HG02938 (cell line): ENCODE measurements around the gene ESD.
"Not testable (repeated sequence)": the region's sequence is repeated elsewhere in the genome, so short reads cannot be mapped to it uniquely, and the experiment has no call there.

Experiments used
- ATAC-seq: cut with Tn5 transposase; IDR thresholded peaks from one replicate; pipeline ENCODE4 v1.9.1; 2021; ENCODE audit warnings: mild to moderate bottlenecking, moderate library complexity; ENCODE audit not compliant: unreplicated experiment

Gene ESD, protein sequence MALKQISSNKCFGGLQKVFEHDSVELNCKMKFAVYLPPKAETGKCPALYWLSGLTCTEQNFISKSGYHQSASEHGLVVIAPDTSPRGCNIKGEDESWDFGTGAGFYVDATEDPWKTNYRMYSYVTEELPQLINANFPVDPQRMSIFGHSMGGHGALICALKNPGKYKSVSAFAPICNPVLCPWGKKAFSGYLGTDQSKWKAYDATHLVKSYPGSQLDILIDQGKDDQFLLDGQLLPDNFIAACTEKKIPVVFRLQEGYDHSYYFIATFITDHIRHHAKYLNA

GRCh38 chr13:46796515-46797474 lies at the start of gene ESD:
ESD (minus strand) TSS chr13:46797161; CDS start chr13:46791413, 5,748 bp downstream.
- ATAC-seq = peak; percentile 86

GRCh38 chr13:46846726-46847125 lies 49.8 kb upstream of the ESD start:
- ATAC-seq = no peak

DNA sequence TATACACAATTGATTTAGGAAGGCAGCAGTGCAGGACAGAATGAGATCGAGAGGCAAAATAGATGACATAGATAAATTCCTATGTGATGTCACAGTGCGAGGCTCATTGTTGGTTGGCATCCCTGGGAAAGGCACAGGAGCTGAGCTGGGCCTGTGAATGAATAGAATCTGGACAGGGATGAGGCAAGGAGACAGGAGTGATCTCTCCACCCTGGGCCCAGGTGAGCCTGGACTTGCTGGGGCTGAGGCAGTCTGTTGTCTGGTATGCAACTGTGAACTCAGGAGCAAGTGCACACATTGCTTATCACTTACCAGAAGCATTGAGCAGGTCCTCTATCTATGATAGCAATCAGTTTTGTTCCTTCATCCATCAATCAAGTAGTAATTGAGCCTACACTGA lies 48.2 kb upstream of the ESD start:
- ATAC-seq = no peak

DNA sequence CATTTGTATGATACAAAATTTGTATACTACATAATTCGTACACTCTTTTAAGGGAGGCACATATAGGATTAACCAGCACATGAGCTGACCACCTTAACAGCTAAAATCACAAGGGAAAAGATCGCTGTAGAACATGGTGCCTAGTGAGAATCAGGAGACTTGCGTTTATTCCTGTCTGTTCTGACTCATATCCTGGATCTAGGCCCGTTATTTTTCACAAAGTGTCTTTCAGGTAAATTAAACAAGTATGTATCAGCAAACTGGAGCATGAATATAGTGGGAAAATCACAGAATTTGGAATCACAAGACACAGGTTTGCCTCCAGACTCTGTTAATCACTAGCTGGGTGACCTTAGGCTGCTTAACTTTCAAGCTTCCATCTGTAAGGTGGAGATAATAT lies 47.5 kb upstream of the ESD start:
- no peak for ATAC-seq

GRCh38 chr13:46839399-46839798 lies 42.4 kb upstream of the ESD start:
- ATAC-seq = no peak

GRCh38 chr13:46834657-46835056 lies 37.7 kb upstream of the ESD start:
- no peak for ATAC-seq

DNA sequence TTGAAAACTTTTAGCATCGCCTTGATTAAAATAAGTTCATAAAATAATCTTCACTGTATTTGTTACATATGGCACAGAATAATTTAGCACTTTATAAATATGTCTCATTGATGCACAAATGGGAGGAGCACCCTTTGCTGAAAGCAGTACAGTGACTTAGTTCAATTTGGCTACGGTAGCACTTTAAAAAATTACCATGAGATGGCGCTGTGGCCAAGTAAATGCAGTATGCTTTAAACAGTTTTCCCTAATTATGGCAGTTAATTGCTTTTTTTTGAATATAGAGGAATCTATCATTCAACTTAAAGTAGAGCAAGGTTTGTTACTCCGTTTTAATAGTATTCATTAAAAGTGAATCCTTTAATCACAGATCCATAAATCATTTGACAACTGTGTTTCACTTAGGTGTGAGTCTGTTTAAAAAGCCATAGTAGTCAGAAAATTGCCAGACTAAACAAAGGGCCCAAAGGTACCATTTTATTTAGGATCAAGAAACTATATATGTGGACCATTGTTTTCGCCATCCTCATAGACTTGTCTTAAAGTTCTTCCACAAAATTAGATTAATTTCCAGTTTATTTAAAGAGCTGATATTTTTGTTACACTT lies 34.7 kb upstream of the ESD start:
- ATAC-seq = no peak

- no peak for ATAC-seq
Measured at GRCh38 chr13:46830405-46831005, 33.5 kb upstream of the ESD start.

DNA sequence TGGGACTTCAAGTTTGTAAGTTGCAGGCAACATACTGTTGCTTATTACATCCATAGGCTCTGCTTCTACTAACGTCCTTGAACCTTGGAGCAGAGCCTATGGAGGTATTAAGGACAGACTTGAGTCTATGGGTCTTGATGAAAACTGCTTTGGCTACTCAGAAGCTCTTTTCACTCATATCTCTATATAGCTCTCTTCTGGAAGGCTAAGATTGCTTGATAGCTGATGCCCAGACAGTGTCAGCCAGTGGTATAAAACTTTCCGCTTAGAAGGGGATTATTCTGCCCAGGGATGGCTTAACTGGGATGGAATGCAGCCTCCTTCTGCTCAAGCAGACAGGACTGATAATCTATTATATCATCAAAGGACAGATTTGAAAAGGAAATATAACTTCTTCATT lies 25.6 kb upstream of the ESD start:
- ATAC-seq = no peak

DNA sequence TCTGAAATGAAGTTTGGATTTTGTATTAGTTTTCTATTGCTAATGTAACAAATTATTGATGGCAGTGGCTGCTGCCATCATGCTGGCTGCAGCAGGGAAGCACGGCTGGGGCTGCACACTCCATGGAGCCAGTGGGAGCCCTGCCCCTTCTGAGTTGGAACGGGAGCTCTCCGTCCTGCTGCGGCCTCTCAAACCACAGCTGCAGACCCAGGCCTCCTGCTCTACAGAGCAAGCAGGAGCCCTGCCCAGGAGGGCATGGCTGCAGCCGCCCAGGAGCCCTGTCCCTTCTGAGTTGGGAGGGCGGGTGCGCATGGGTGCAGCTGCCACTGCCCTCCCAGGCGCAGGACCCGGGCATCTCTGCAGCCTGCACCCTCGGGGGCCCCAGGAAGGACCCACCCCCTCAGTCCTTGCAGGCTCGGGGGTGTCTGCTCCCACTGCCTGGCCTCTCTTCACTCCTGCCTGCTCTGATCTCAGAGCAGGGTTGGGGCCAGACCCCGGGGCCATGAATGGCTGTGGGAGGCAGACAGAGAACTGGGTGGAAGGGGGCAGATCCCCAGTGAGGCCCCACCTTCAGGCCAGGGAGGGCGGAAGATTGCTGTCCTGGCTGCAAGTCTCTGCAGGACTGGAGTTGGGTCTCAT lies 21.0 kb upstream of the ESD start:
- no peak for ATAC-seq

GRCh38 chr13:46817095-46817494 lies 20.1 kb upstream of the ESD start:
- ATAC-seq = no peak

DNA sequence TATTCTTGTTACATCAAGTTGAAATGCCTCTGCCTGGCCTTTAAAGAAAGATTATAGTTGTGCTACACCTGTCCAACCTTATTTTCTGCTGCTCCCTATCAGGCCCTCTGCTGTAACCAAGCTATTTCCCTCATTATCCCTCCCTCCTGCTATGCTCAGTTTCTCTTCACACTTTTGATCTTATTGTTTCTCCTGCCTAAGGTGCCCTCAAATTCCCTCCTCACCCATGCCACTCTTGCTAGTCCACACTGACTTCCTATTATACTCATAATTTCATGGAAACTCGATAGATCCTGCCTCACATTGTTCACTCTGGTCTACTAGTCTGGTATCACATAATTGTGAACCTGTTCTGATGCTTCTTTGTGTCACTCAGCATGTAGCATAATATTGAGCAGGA lies 19.4 kb upstream of the ESD start:
- no peak for ATAC-seq

GRCh38 chr13:46812301-46812797 lies 15.4 kb upstream of the ESD start:
- no peak for ATAC-seq

- no peak for ATAC-seq
Measured at GRCh38 chr13:46810440-46810839, 13.5 kb upstream of the ESD start.

GRCh38 chr13:46804921-46805320 lies 8.0 kb upstream of the ESD start:
- not testable (repeated sequence) for ATAC-seq

DNA sequence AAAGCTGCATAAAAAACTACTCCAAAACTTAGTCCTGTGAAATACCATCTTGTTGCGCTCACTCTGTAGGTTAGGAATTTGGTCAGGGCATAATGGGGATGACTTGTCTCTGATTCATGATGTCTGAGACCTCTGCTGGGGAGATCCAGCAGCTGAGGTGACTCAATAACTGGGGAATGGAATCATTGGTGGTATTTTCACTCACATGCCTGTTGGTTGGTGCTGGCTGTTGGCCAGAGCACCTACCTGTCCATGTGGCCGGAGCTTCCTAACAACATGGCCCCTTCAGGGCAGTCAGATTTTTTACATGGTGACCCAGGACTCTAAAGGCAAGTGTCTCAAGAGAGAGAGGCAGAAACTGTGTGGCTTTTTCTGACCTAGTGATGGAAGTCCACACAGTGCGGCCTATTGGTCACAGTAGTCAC lies 7.4 kb upstream of the ESD start:
- no peak for ATAC-seq

GRCh38 chr13:46803586-46803985 lies 6.6 kb upstream of the ESD start:
- no peak for ATAC-seq

- ATAC-seq = no peak
Measured at GRCh38 chr13:46801858-46802257, 4.9 kb upstream of the ESD start.

DNA sequence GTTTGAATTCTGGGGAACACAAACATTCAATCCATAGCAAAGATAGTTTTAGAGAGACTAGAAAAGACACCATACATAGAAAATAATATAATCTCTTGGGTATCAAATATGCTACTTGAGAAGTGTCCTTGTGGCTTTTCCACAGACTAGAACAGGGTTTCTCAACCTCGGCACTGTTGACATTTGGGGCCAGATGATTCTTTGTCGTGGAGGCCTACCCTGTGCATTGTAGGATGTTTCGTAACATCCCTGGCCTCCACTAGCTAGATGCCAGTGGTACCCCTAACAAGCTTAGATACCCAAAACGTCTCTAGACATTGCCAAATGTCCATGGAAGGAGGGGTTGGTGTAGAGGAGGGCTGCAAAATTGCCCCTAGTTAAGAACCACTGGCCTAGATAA lies 2.2 kb upstream of the ESD start:
- ATAC-seq = no peak

DNA sequence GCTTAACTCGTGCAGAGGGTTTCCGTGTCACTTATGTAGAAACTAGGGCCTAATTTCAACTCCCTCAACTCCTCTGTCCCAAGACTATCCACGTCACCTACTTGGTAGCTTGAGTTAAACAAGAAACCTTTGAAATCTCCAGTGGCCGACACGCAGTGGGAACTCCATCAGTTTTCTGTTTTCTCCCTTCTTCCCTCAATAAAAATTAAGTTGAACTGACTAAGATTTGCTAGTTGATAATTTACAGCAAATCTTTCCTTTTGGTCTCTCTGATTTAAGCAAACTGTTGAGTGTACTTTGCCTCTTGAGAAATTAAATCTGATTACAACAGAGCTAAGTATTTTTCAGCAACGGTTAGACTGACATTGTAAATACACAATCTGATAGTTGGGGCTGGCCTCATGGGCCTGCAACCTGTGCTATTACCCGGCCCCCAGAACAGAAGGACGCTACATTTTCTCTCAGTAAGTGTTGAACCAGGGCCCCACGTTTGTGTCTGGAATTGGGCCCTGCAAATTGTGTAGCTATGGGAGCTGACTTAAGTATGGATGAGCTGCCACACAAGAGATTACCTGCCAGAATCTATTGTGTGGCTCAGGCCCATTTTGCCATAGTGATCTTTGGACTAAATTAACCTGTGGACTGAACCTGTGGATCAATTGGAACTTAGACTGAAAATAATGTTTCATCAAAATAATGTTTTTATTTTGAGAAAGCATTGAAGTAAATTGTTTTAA lies 708 bp upstream of the ESD start:
- no peak for ATAC-seq
